HUES6 (cell line): Measurements from ENCODE around the gene UBA1.

Experiments used
- H3K27ac ChIP-seq: 2 replicates; pipeline ENCODE4 v1.7.0; 2013; ENCODE audit warnings: low read depth, mild to moderate bottlenecking, low read length, inconsistent platforms
- H3K27me3 ChIP-seq: 2 replicates; pipeline ENCODE4 v1.6.1; 2013; ENCODE audit warnings: low read length; ENCODE audit not compliant: control insufficient read depth, insufficient read depth
- H3K36me3 ChIP-seq: 2 replicates; pipeline ENCODE4 v1.6.1; 2013; ENCODE audit warnings: low read length; ENCODE audit not compliant: control insufficient read depth, insufficient read depth
- H3K4me1 ChIP-seq: 2 replicates; pipeline ENCODE4 v1.6.1; 2013; ENCODE audit warnings: low read length; ENCODE audit not compliant: control insufficient read depth, insufficient read depth
- H3K4me3 ChIP-seq: 2 replicates; pipeline ENCODE4 v1.5.1; 2013; ENCODE audit warnings: low read depth, low read length
- H3K9ac ChIP-seq: one replicate; pipeline ENCODE4 v1.6.1; 2013; ENCODE audit warnings: mild to moderate bottlenecking, low read length
- H3K9me3 ChIP-seq: 2 replicates; pipeline ENCODE4 v1.6.1; 2013; ENCODE audit warnings: low read depth, low read length; ENCODE audit not compliant: control insufficient read depth, insufficient read depth

Gene UBA1

DNA sequence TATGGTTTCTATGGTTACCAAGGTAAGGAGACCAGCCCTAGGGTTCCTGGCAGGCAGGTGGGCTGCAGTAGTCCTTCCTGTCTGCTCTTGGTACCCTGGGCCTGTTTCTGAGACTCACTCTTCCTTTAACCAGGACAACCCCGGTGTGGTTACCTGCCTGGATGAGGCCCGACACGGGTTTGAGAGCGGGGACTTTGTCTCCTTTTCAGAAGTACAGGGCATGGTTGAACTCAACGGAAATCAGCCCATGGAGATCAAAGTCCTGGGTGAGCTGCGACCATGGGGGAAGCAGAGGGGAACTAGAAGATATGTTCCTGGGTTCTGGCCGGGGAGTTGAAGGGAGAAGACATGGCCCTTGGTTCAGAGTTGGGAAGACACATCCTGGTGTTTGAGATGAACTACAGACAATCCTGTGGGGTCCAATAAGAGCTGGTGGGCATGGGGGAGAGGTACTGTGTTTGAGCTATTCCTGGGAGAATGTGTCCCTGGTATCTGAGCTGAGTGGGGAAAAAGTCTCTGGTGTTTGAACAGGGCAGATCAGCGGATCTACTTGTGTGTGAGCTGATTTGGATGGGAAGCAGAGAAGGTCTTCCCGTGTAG, 7.8 kb downstream of the UBA1 start:
- H3K4me3 ChIP-seq = no peak overlapping the region
- H3K9ac ChIP-seq = no peak overlapping the region
- H3K4me1 ChIP-seq = peaks cover 27% of the 10 kb centered on the region
- no peaks in the 10 kb centered on the region for H3K27me3 ChIP-seq
- H3K9me3 ChIP-seq = no peaks in the 10 kb centered on the region
- peaks cover 98% of the 10 kb centered on the region for H3K36me3 ChIP-seq
- no peak overlapping the region for H3K27ac ChIP-seq

GRCh38 chrX:47202316-47202715, 8.7 kb downstream of the UBA1 start:
- Histone ChIP-seq H3K27ac (no peak overlapping the region), H3K36me3 (peaks cover 98% of the 10 kb centered on the region), H3K4me1 (peaks cover 18% of the 10 kb centered on the region)

GRCh38 chrX:47202877-47203276, 9.2 kb downstream of the UBA1 start:
- Histone ChIP-seq H3K9ac (no peak overlapping the region), H3K4me1 (peaks cover 12% of the 10 kb centered on the region; the same call in 1 of the 2 replicates), H3K27me3 (no peaks in the 10 kb centered on the region), H3K36me3 (peaks cover 98% of the 10 kb centered on the region), H3K4me3 (no peak overlapping the region), H3K9me3 (no peaks in the 10 kb centered on the region), H3K27ac (no peak overlapping the region)

More at GRCh38 chrX:47202316-47202715, 8.7 kb downstream of the UBA1 start:
- no peaks in the 10 kb centered on the region for H3K27me3 ChIP-seq
- no peak overlapping the region for H3K4me3 ChIP-seq
- H3K9ac ChIP-seq = no peak overlapping the region
- no peaks in the 10 kb centered on the region for H3K9me3 ChIP-seq

GRCh38 chrX:47204970-47205369, 11.3 kb downstream of the UBA1 start:
- no peaks in the 10 kb centered on the region for H3K9me3 ChIP-seq
- no peaks in the 10 kb centered on the region for H3K27me3 ChIP-seq
- no peak overlapping the region for H3K9ac ChIP-seq
- H3K4me1 ChIP-seq = no peaks in the 10 kb centered on the region
- H3K36me3 ChIP-seq = peaks cover 100% of the 10 kb centered on the region
- no peak overlapping the region for H3K27ac ChIP-seq
- no peak overlapping the region for H3K4me3 ChIP-seq

DNA sequence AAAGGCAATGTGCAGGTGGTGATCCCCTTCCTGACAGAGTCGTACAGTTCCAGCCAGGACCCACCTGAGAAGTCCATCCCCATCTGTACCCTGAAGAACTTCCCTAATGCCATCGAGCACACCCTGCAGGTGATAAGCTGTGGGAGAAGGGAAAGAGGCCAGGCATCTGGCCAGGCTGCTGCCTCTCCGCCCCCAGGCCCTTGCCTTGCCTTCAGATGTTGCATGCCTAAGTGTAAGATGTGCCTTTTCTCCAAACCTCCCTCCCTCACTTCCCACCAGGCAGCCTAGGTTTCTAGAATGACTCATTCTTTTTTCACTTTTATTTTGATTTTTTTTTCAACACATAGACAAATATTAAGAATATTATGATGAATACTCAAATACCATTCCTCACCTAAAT, 12.7 kb downstream of the UBA1 start:
- H3K4me3 ChIP-seq = no peak overlapping the region
- no peaks in the 10 kb centered on the region for H3K9me3 ChIP-seq
- no peak overlapping the region for H3K9ac ChIP-seq
- H3K27me3 ChIP-seq = no peaks in the 10 kb centered on the region
- H3K4me1 ChIP-seq = no peaks in the 10 kb centered on the region
- H3K36me3 ChIP-seq = peaks cover 100% of the 10 kb centered on the region
- no peak overlapping the region for H3K27ac ChIP-seq

DNA sequence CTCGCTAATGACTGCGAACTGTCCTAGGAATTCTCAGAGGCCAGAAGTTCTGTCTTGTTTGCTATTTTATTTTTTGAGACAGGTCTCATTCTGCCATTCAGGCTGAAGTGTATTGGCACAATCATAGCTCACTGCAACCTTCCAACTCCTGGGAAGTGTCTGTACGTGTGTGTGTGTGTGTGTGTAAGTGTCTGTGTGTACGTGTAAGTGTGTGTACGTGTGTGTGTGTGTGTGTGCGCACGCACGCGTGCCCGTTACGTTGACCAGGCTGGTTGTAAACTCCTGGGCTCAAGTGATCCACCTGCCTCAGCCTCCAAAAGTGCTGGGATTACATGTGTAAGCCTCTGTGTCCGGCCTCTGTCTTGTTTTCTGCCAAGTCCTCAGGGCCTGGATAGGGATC, 14.5 kb downstream of the UBA1 start:
- Histone ChIP-seq H3K9me3 (no peaks in the 10 kb centered on the region), H3K36me3 (peaks cover 100% of the 10 kb centered on the region), H3K27ac (no peak overlapping the region)

GRCh38 chrX:47209508-47210238, 16.0 kb downstream of the UBA1 start:
- H3K9ac ChIP-seq = no peak overlapping the region
- H3K27me3 ChIP-seq = no peaks in the 10 kb centered on the region
- H3K4me1 ChIP-seq = no peaks in the 10 kb centered on the region
- H3K36me3 ChIP-seq = peaks cover 100% of the 10 kb centered on the region
- H3K4me3 ChIP-seq = no peak overlapping the region
- no peaks in the 10 kb centered on the region for H3K9me3 ChIP-seq
- H3K27ac ChIP-seq = no peak overlapping the region

More for the DNA sequence above, 14.5 kb downstream of the UBA1 start:
- Histone ChIP-seq H3K4me3 (no peak overlapping the region), H3K9ac (no peak overlapping the region), H3K4me1 (no peaks in the 10 kb centered on the region), H3K27me3 (no peaks in the 10 kb centered on the region)

GRCh38 chrX:47210661-47211425, 17.2 kb downstream of the UBA1 start:
- no peak overlapping the region for H3K9ac ChIP-seq
- no peaks in the 10 kb centered on the region for H3K9me3 ChIP-seq
- no peak overlapping the region for H3K27ac ChIP-seq
- H3K27me3 ChIP-seq = no peaks in the 10 kb centered on the region
- H3K4me1 ChIP-seq = peaks cover 2% of the 10 kb centered on the region; the same call in 1 of the 2 replicates
- peaks cover 100% of the 10 kb centered on the region for H3K36me3 ChIP-seq
- H3K4me3 ChIP-seq = no peak overlapping the region

DNA sequence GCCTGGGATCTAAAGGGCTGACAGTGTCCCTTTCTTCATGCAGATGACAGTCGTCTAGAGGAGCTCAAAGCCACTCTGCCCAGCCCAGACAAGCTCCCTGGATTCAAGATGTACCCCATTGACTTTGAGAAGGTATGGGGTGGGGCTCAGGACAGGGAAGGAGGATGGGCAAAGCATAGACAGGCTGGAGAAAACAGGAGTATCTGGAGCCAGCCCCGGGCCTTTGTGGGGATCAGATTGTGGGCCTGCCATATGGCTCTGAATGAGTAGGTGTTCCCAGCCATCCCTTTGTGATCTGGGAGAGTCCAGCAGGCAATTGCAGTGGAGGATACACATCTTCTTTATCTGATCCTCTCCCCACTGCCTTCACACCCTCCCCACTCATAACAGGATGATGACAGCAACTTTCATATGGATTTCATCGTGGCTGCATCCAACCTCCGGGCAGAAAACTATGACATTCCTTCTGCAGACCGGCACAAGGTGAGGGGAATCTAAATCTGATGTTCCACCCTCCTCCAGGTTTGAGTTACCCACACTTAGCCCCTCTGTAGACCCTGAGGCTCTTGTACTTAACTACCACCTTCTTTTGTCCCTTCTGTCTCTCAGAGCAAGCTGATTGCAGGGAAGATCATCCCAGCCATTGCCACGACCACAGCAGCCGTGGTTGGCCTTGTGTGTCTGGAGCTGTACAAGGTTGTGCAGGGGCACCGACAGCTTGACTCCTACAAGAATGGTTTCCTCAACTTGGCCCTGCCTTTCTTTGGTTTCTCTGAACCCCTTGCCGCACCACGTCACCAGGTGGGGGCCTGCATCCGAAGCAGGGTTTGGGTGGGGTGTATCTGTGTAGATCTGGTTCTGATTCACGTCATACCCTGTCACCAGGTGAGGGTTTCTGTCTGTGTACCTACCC, 19.0 kb downstream of the UBA1 start:
- Histone ChIP-seq H3K9ac (no peak overlapping the region), H3K9me3 (no peaks in the 10 kb centered on the region), H3K4me3 (no peak overlapping the region), H3K36me3 (peaks cover 92% of the 10 kb centered on the region), H3K27ac (no peak overlapping the region), H3K27me3 (no peaks in the 10 kb centered on the region), H3K4me1 (peaks cover 19% of the 10 kb centered on the region)

DNA sequence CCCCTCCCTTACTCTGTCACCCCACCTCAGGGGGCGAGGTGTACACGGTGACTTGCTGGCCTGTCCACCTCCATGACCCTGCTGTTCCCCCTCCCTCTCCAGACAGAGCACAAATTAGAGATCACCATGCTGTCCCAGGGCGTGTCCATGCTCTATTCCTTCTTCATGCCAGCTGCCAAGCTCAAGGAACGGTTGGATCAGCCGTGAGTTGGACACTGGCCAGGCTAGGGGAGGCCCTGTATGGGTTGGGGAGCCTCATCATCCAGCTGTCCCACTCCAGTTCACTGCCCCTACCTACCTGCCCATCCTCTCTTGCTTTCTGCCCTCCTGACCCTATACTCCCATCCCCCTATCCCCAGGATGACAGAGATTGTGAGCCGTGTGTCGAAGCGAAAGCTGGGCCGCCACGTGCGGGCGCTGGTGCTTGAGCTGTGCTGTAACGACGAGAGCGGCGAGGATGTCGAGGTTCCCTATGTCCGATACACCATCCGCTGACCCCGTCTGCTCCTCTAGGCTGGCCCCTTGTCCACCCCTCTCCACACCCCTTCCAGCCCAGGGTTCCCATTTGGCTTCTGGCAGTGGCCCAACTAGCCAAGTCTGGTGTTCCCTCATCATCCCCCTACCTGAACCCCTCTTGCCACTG, 20.9 kb downstream of the UBA1 start:
- Histone ChIP-seq H3K9me3 (no peaks in the 10 kb centered on the region), H3K4me1 (peaks cover 20% of the 10 kb centered on the region), H3K4me3 (no peak overlapping the region), H3K9ac (no peak overlapping the region), H3K36me3 (peaks cover 73% of the 10 kb centered on the region), H3K27ac (no peak overlapping the region), H3K27me3 (no peaks in the 10 kb centered on the region)
